ENCODE measurements around the gene PPP1R7. TPM values are rescaled to one million over a fixed set of nuclear protein-coding genes. Genes with fewer than 3 reads are reported as not detected.

Gene PPP1R7
- total RNA-seq, 1 donor from 2014 or later: 52.9 TPM

DNA sequence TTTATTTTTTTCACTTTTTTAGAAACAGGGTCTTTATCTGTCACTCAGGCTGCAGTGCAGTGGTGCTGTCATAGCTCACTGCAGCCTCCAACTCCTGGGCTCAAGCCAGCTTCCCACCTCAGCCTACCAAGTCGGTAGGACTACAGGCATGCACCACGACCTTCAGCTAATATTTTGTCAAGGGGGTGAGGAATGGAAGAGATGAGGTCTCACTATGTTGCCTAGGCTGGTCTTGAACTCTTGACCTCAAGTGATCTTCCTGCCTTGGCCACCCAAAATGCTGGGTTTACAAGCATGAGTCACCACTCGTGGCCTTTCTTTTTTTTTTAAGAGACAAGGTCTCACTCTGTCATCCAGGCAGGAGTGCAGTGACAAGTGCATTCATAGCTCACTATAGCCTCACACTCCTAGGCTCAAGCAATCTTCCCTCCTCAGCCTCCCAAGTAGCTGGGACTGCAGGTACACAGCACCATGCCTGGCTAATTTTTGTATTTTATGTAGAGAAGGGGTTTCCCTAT, 13.4 kb downstream of the PPP1R7 start:
- DNase-seq (ENCODE audit: low spot score): no peak
- no peaks in the 10 kb centered on the region for H3K36me3 ChIP-seq
- no peaks in the 10 kb centered on the region for H3K27me3 ChIP-seq
- H3K9me3 ChIP-seq (ENCODE audit: low read depth): no peaks in the 10 kb centered on the region
- Mint-ChIP-seq H3K27me3 (ENCODE audit: insufficient read depth, low read depth) (no peaks in the 10 kb centered on the region), H3K4me1 (no peaks in the 10 kb centered on the region), H3K27ac (no peak overlapping the region), H3K36me3 (peaks cover 8% of the 10 kb centered on the region), H3K9me3 (no peaks in the 10 kb centered on the region), H3K4me3 (no peak overlapping the region)
- H2AFZ ChIP-seq (replicated peaks): no peak overlapping the region
- H3K4me1 ChIP-seq: no peaks in the 10 kb centered on the region
- H3K4me3 ChIP-seq: no peak overlapping the region
- TF ChIP-seq, protein P1, sequence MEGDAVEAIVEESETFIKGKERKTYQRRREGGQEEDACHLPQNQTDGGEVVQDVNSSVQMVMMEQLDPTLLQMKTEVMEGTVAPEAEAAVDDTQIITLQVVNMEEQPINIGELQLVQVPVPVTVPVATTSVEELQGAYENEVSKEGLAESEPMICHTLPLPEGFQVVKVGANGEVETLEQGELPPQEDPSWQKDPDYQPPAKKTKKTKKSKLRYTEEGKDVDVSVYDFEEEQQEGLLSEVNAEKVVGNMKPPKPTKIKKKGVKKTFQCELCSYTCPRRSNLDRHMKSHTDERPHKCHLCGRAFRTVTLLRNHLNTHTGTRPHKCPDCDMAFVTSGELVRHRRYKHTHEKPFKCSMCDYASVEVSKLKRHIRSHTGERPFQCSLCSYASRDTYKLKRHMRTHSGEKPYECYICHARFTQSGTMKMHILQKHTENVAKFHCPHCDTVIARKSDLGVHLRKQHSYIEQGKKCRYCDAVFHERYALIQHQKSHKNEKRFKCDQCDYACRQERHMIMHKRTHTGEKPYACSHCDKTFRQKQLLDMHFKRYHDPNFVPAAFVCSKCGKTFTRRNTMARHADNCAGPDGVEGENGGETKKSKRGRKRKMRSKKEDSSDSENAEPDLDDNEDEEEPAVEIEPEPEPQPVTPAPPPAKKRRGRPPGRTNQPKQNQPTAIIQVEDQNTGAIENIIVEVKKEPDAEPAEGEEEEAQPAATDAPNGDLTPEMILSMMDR (IDR thresholded peaks at IDR 0.05): no peak
- TF ChIP-seq EZH2 (IDR thresholded peaks at IDR 0.05) (no peak), EZH2phosphoT487 (IDR thresholded peaks at IDR 0.05) (no peak)
- no peak overlapping the region for H3K4me2 ChIP-seq
- H3K9ac ChIP-seq: no peak overlapping the region
- H3K27ac ChIP-seq: no peak overlapping the region
- no peaks in the 10 kb centered on the region for H4K20me1 ChIP-seq (ENCODE audit: low read depth)
- H3K79me2 ChIP-seq (ENCODE audit: low read depth): no peaks in the 10 kb centered on the region
- H3F3A ChIP-seq (ENCODE audit: low read depth): no peaks in the 10 kb centered on the region

DNA sequence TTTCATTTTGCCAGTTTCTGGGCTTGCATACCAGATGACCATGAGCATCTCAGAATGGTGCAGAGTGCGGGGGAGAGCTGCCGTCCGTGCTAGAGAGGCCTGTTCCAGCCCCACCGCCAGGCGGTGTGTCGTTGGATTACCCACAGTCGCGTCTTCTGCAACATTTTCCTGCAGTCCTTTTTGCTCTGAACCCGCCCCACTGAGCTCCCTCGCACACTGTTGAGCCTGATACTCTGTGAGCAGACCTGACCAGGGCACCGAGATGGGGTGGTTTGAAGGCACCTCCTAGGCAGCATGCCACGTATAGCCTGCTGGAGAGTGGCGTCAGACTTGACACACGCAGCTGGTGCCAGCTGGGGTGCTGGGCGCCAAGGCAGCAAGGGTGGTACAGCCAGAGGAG, 18.1 kb downstream of the PPP1R7 start:
- no peak overlapping the region for H3K9ac ChIP-seq
- H3K27me3 ChIP-seq: no peaks in the 10 kb centered on the region
- H3K4me2 ChIP-seq: no peak overlapping the region
- Mint-ChIP-seq H3K4me3 (no peak overlapping the region), H3K27ac (no peak overlapping the region), H3K27me3 (ENCODE audit: insufficient read depth, low read depth) (no peaks in the 10 kb centered on the region), H3K36me3 (peaks cover 34% of the 10 kb centered on the region), H3K9me3 (no peaks in the 10 kb centered on the region), H3K4me1 (no peaks in the 10 kb centered on the region)
- peaks cover 6% of the 10 kb centered on the region for H3K36me3 ChIP-seq
- no peak overlapping the region for H3K4me3 ChIP-seq
- no peak for DNase-seq (ENCODE audit: low spot score)
- no peaks in the 10 kb centered on the region for H3K4me1 ChIP-seq
- H3K27ac ChIP-seq: no peak overlapping the region
- H3K9me3 ChIP-seq (ENCODE audit: low read depth): no peaks in the 10 kb centered on the region
- no peaks in the 10 kb centered on the region for H3F3A ChIP-seq (ENCODE audit: low read depth)
- TF ChIP-seq EZH2 (IDR thresholded peaks at IDR 0.05) (no peak), EZH2phosphoT487 (IDR thresholded peaks at IDR 0.05) (no peak)
- TF ChIP-seq, protein P1 (IDR thresholded peaks at IDR 0.05): no peak
- H4K20me1 ChIP-seq (ENCODE audit: low read depth): no peaks in the 10 kb centered on the region
- H3K79me2 ChIP-seq (ENCODE audit: low read depth): no peaks in the 10 kb centered on the region
- no peak overlapping the region for H2AFZ ChIP-seq (replicated peaks)

DNA sequence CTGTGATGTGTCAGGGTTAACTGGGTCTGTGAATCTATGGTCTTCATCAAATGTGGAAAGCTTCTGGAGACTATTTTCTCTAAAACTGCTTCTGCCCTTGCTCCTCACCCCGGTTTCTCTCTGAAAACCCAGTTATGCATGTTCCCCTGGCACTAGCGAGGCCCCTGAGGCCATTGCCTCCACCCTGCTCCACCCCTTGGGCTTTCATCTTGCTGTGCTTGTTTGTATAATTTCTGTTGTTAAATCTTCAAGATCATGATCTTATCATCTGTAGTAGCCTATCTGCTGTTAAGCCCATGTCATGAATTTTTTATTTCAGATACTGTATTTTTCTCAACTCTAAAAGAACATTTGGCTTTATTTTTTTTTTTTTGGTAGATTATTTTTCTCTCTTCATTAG, 23.3 kb downstream of the PPP1R7 start:
- Histone ChIP-seq H4K20me1 (ENCODE audit: low read depth) (no peaks in the 10 kb centered on the region), H3F3A (ENCODE audit: low read depth) (no peaks in the 10 kb centered on the region), H2AFZ (replicated peaks) (no peak overlapping the region), H3K4me3 (no peak overlapping the region), H3K27ac (no peak overlapping the region), H3K36me3 (peaks cover 6% of the 10 kb centered on the region), H3K4me2 (no peak overlapping the region), H3K9me3 (ENCODE audit: low read depth) (no peaks in the 10 kb centered on the region), H3K4me1 (no peaks in the 10 kb centered on the region), H3K9ac (no peak overlapping the region), H3K27me3 (no peaks in the 10 kb centered on the region), H3K79me2 (ENCODE audit: low read depth) (no peaks in the 10 kb centered on the region)
- no peak for DNase-seq (ENCODE audit: low spot score)
- TF ChIP-seq EZH2phosphoT487 (IDR thresholded peaks at IDR 0.05) (no peak), EZH2 (IDR thresholded peaks at IDR 0.05) (no peak)
- TF ChIP-seq, protein P1 (IDR thresholded peaks at IDR 0.05): no peak
- Mint-ChIP-seq H3K27ac (no peak overlapping the region), H3K9me3 (no peaks in the 10 kb centered on the region), H3K4me3 (no peak overlapping the region), H3K4me1 (no peaks in the 10 kb centered on the region), H3K36me3 (peaks cover 42% of the 10 kb centered on the region), H3K27me3 (ENCODE audit: insufficient read depth, low read depth) (peaks cover 2% of the 10 kb centered on the region)

Measured in neural progenitor cell (in vitro differentiated cells).